ENCODE data around the gene SLC25A1. TPM values are rescaled to one million over a fixed set of nuclear protein-coding genes. Genes with fewer than 3 reads are reported as not detected.

Gene SLC25A1
- total RNA-seq, 1 experiment from 2014 or later: 81.6 TPM

GRCh38 chr22:19150482-19151328 lies 27.8 kb downstream of the SLC25A1 start:
- Histone ChIP-seq H4K20me1 (ENCODE audit: low read length) (no peaks in the 10 kb centered on the region), H2AFZ (ENCODE audit: low read length) (no peak overlapping the region), H3K9me2 (replicated peaks; ENCODE audit: low read length) (no peaks in the 10 kb centered on the region), H3K4me1 (ENCODE audit: insufficient read depth, low read length) (no peaks in the 10 kb centered on the region), H3F3A (ENCODE audit: low read length, unreplicated experiment) (no peaks in the 10 kb centered on the region), H3K4me2 (ENCODE audit: low read length) (no peak overlapping the region), H3K27me3 (ENCODE audit: low read length) (peaks cover 14% of the 10 kb centered on the region; the same call in 1 of the 2 replicates), H3K79me2 (ENCODE audit: low read length) (no peaks in the 10 kb centered on the region), H3K9ac (ENCODE audit: low read length) (no peak overlapping the region), H3K4me3 (ENCODE audit: low read length) (no peak overlapping the region), H3K9me3 (ENCODE audit: low read length) (no peaks in the 10 kb centered on the region), H3K36me3 (ENCODE audit: low read depth, low read length) (no peaks in the 10 kb centered on the region), H3K27ac (ENCODE audit: low read length) (no peak overlapping the region)
- intact Hi-C loops (cut with micrococcal nuclease): no loop called here
- DNase-seq: no peak
- POLR2A ChIA-PET (ENCODE audit: unreplicated experiment): no interaction called here
- TF ChIP-seq CTCF (conservative IDR thresholded peaks at IDR 0.05; ENCODE audit: low read depth, low read length) (no peak), EZH2 (IDR thresholded peaks at IDR 0.05; ENCODE audit: low read length, unreplicated experiment) (no peak), EZH2phosphoT487 (IDR thresholded peaks at IDR 0.05; ENCODE audit: borderline replicate concordance, low read length) (no peak)
- no TSS peak for BruUV-seq (replicated peaks)
- ATAC-seq: no peak
- CTCF ChIA-PET: no interaction called here

- CTCF ChIA-PET: no interaction called here
- Histone ChIP-seq H4K20me1 (ENCODE audit: low read length) (no peaks in the 10 kb centered on the region), H3K4me3 (ENCODE audit: low read length) (no peak within 1 kb of the TSS), H3K9me2 (replicated peaks; ENCODE audit: low read length) (no peaks in the 10 kb centered on the region), H3K4me1 (ENCODE audit: insufficient read depth, low read length) (no peaks in the 10 kb centered on the region), H3K27ac (ENCODE audit: low read length) (no peak within 1 kb of the TSS), H3F3A (ENCODE audit: low read length, unreplicated experiment) (no peaks in the 10 kb centered on the region), H2AFZ (ENCODE audit: low read length) (no peak within 1 kb of the TSS), H3K9ac (ENCODE audit: low read length) (no peak within 1 kb of the TSS), H3K36me3 (ENCODE audit: low read depth, low read length) (no peaks in the 10 kb centered on the region), H3K4me2 (ENCODE audit: low read length) (no peak within 1 kb of the TSS), H3K27me3 (ENCODE audit: low read length) (peaks cover 14% of the 10 kb centered on the region; the same call in 1 of the 2 replicates), H3K9me3 (ENCODE audit: low read length) (no peaks in the 10 kb centered on the region), H3K79me2 (ENCODE audit: low read length) (no peaks in the 10 kb centered on the region)
- POLR2A ChIA-PET (ENCODE audit: unreplicated experiment): no interaction called here
- no peak for ATAC-seq
- DNase-seq: no peak
- TF ChIP-seq EZH2 (IDR thresholded peaks at IDR 0.05; ENCODE audit: low read length, unreplicated experiment) (no peak), CTCF (conservative IDR thresholded peaks at IDR 0.05; ENCODE audit: low read depth, low read length) (no peak), EZH2phosphoT487 (IDR thresholded peaks at IDR 0.05; ENCODE audit: borderline replicate concordance, low read length) (no peak)
- BruUV-seq (replicated peaks): no TSS peak
- intact Hi-C loops (cut with micrococcal nuclease): no loop called here
Measured at GRCh38 chr22:19149991-19150390, 28.5 kb downstream of the SLC25A1 start, which contains the start of gene GSC2. Gene GSC2, minus strand, starts transcription at chr22:19150292. Its CDS starts 9 bp downstream, at chr22:19150283.
